PC-3 (cell line): ENCODE results near the gene ROPN1L. TPM values are rescaled to one million over a fixed set of nuclear protein-coding genes. Genes with fewer than 3 reads are reported as not detected.

ENCODE experiments used
- ATAC-seq: fragments of 200-7000 bp; cut with Tn5 transposase; 2 replicates; pipeline ENCODE4 v1.9.1; 2020; ENCODE audit warnings: mild to moderate bottlenecking, moderate library complexity
- BruUV-seq: library from RNA; stranded (reverse); fragments of 400-500 nt; replicated peaks from 2 replicates; lab custom pipeline; 2021; lab: Mats Ljungman, UMichigan
- CTCF ChIA-PET: fragments of 300-600 bp; sonication (Branson Sonifier 250); formaldehyde crosslinking; loops from one replicate; lab custom pipeline; 2022; ENCODE audit warnings: antibody characterized with exemption; lab: Charles Lee
- POLR2A ChIA-PET: fragments of 300-600 bp; sonication (Branson Sonifier 250); formaldehyde crosslinking; loops from one replicate; lab custom pipeline; 2022; ENCODE audit warnings: antibody characterized with exemption; ENCODE audit not compliant: unreplicated experiment; lab: Charles Lee
- DNase-seq: peaks from one replicate; pipeline ENCODE4 v3.0.0-alpha.2; 2015
- H2AFZ ChIP-seq: fragments of 300-600 bp; sonication (generic); 2 replicates; pipeline ENCODE4 v1.6.0; 2016; ENCODE audit warnings: antibody characterized with exemption, low read length
- H3F3A ChIP-seq: fragments of 300-600 bp; sonication (generic); one replicate; pipeline ENCODE4 v1.6.0; 2017; ENCODE audit warnings: antibody characterized with exemption, low read length, control low read depth, mild to moderate bottlenecking; ENCODE audit not compliant: unreplicated experiment
- H3K27ac ChIP-seq: fragments of 300-600 bp; sonication (generic); 2 replicates; pipeline ENCODE4 v1.5.1; 2016; ENCODE audit warnings: mild to moderate bottlenecking, low read length
- H3K27me3 ChIP-seq: fragments of 300-600 bp; sonication (generic); 2 replicates; pipeline ENCODE4 v1.6.1; 2016; ENCODE audit warnings: low read length, mixed read lengths
- H3K36me3 ChIP-seq: fragments of 300-600 bp; sonication (generic); 2 replicates; pipeline ENCODE4 v1.6.1; 2016; ENCODE audit warnings: low read depth, mixed run types, low read length, mixed read lengths
- H3K4me1 ChIP-seq: fragments of 300-600 bp; sonication (generic); 2 replicates; pipeline ENCODE4 v1.5.1; 2016; ENCODE audit warnings: low read length; ENCODE audit not compliant: insufficient read depth
- H3K4me2 ChIP-seq: fragments of 300-600 bp; sonication (generic); 2 replicates; pipeline ENCODE4 v1.6.0; 2016; ENCODE audit warnings: low read length
- H3K4me3 ChIP-seq: fragments of 300-600 bp; sonication (generic); 2 replicates; pipeline ENCODE4 v1.5.1; 2016; ENCODE audit warnings: mild to moderate bottlenecking, low read length, mixed read lengths
- H3K79me2 ChIP-seq: fragments of 300-600 bp; sonication (generic); 2 replicates; pipeline ENCODE4 v1.6.1; 2017; ENCODE audit warnings: low read length, mixed read lengths
- H3K9ac ChIP-seq: fragments of 300-600 bp; sonication (generic); 2 replicates; pipeline ENCODE4 v1.6.0; 2016; ENCODE audit warnings: mild to moderate bottlenecking, low read length
- H3K9me2 ChIP-seq: fragments of 300-600 bp; sonication (generic); replicated peaks from 2 replicates; pipeline ENCODE4 v1.6.1; 2016; ENCODE audit warnings: mixed run types, low read length, mixed read lengths
- H3K9me3 ChIP-seq: fragments of 300-600 bp; sonication (generic); 2 replicates; pipeline ENCODE4 v1.6.1; 2016; ENCODE audit warnings: low read length, mixed read lengths
- H4K20me1 ChIP-seq: fragments of 300-600 bp; sonication (generic); 2 replicates; pipeline ENCODE4 v1.6.1; 2016; ENCODE audit warnings: low read length, mixed read lengths
- CTCF ChIP-seq: fragments of 300-600 bp; sonication (generic); conservative IDR thresholded peaks from 2 replicates; pipeline ENCODE4 v1.5.1; 2017; ENCODE audit warnings: antibody characterized with exemption, low read depth, mild to moderate bottlenecking, low read length
- EZH2 ChIP-seq: fragments of 300-600 bp; sonication (generic); IDR thresholded peaks from one replicate; pipeline ENCODE4 v1.6.1; 2017; ENCODE audit warnings: antibody characterized with exemption, mild to moderate bottlenecking, low read length; ENCODE audit not compliant: unreplicated experiment
- EZH2phosphoT487 ChIP-seq: fragments of 300-600 bp; sonication (generic); IDR thresholded peaks from 2 replicates; pipeline ENCODE4 v1.6.1; 2018; ENCODE audit warnings: mild to moderate bottlenecking, antibody characterized with exemption, low read length, borderline replicate concordance
- intact Hi-C: fragments of 100-400 bp; cut with micrococcal nuclease; formaldehyde crosslinking; loops from 2 replicates; pipeline ENCODE4 v1.9.0; 2023
- total RNA-seq: library from RNA; depleted of rRNA; stranded (reverse); fragments of >200 nt; gene quantifications from 2 replicates; pipeline ENCODE4 v1.2.3, GENCODE V29; 2014

ROPN1L gene
- total RNA-seq, 1 experiment from 2014 or later, result 0.95 TPM

GRCh38 chr5:10456583-10457420 lies 15.1 kb downstream of the ROPN1L start:
- H2AFZ ChIP-seq, result no peak overlapping the region
- H3K4me2 ChIP-seq, result no peak overlapping the region
- no peaks in the 10 kb centered on the region for H3K79me2 ChIP-seq
- no peak overlapping the region for H3K9ac ChIP-seq
- BruUV-seq, result no TSS peak
- CTCF ChIA-PET, result no interaction called here
- TF ChIP-seq EZH2phosphoT487 (no peak), EZH2 (no peak), CTCF (no peak)
- peaks cover 57% of the 10 kb centered on the region for H3K4me1 ChIP-seq
- no peaks in the 10 kb centered on the region for H4K20me1 ChIP-seq
- intact Hi-C loops, result loop anchor here (10.0 kb wide), 1 partner anchor 1028 kb away; no protein-coding TSS in a partner anchor
- H3K9me3 ChIP-seq, result no peaks in the 10 kb centered on the region
- no peaks in the 10 kb centered on the region for H3K9me2 ChIP-seq
- no peaks in the 10 kb centered on the region for H3K27me3 ChIP-seq
- POLR2A ChIA-PET, result no interaction called here
- peaks cover 5% of the 10 kb centered on the region for H3F3A ChIP-seq
- ATAC-seq (no peak), DNase-seq (peak; percentile 48)
- no peak overlapping the region for H3K4me3 ChIP-seq
- no peaks in the 10 kb centered on the region for H3K36me3 ChIP-seq
- no peak overlapping the region for H3K27ac ChIP-seq

DNA sequence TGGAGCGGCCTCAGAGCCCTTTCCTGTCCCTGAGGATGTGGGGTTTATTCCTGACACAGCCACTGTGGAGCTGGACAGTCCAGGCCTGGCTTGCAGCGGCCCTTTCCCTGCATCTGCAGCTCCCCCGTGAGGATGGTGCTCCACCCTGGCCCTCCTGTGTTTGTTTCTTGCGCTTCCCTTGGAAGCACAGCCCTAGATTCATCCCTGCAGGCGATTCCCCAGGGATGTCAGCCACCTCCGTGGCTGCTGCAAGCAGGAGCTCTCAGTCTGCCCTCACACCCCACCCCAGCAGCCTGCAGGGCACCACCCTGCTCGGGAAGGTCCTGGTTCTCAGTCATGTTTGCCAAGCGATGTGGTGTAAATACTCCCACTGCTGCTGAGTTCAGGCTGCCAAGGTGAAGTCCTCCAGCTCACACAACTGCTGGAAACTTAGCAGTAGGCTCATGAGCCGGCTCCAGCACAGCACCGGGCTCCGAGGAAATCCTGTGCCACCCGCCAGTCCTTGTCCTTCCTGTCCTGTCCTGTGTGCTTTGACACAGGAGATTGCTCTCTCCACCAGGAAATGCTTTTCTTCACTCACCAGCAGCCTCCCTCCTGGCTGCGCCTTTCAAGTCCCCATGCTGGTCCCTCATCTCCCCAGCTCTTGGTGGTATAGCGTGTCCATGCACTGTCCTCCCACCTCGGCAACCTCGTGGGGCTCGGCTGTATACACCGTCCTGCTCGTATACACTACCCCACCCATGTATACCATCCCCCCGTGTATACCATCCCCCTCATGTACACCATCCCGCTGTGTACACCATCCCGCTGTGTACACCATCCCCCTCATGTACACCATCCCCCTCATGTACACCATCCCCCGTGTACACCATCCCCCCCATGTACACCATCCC lies 16.2 kb downstream of the ROPN1L start:
- peak overlapping the region; percentile 27 for H2AFZ ChIP-seq
- 0 out of 2 replicates have a peak overlapping the region, but pooled peaks have one; percentile 1 for H3K4me2 ChIP-seq
- peak; percentile 64 for DNase-seq
- peaks cover 55% of the 10 kb centered on the region for H3K4me1 ChIP-seq
- no peaks in the 10 kb centered on the region for H4K20me1 ChIP-seq
- no peak for TF ChIP-seq EZH2phosphoT487
- 0 out of 2 replicates have a peak, but pooled peaks have one; percentile 23 for TF ChIP-seq CTCF
- H3K9me2 ChIP-seq, result no peaks in the 10 kb centered on the region
- no peaks in the 10 kb centered on the region for H3K27me3 ChIP-seq
- CTCF ChIA-PET, result interaction anchor here (0.6 kb wide), 1 partner anchor 10 kb away, joined by 4 read pairs; no protein-coding TSS in a partner anchor
- H3K9me3 ChIP-seq, result no peaks in the 10 kb centered on the region
- no peak overlapping the region for H3K27ac ChIP-seq
- peaks cover 5% of the 10 kb centered on the region for H3F3A ChIP-seq
- H3K9ac ChIP-seq, result no peak overlapping the region
- no peaks in the 10 kb centered on the region for H3K79me2 ChIP-seq
- BruUV-seq, result no TSS peak
- ATAC-seq, result peak; percentile 9
- H3K36me3 ChIP-seq, result no peaks in the 10 kb centered on the region
- intact Hi-C loops, result loop anchor here (10.0 kb wide), 1 partner anchor 1027 kb away; no protein-coding TSS in a partner anchor
- no peak overlapping the region for H3K4me3 ChIP-seq
- POLR2A ChIA-PET, result no interaction called here
